ENCODE data around the gene FFAR3. TPM values are rescaled to one million over a fixed set of nuclear protein-coding genes. Genes with fewer than 3 reads are reported as not detected.
A peak's percentile ranks its signal among the peaks of the same experiment; 100 is the strongest.

FFAR3 gene
- total and polyA plus RNA-seq, 8 donors, result 0.09 to 1.6 (median 0.30) TPM; not detected in 2

DNA sequence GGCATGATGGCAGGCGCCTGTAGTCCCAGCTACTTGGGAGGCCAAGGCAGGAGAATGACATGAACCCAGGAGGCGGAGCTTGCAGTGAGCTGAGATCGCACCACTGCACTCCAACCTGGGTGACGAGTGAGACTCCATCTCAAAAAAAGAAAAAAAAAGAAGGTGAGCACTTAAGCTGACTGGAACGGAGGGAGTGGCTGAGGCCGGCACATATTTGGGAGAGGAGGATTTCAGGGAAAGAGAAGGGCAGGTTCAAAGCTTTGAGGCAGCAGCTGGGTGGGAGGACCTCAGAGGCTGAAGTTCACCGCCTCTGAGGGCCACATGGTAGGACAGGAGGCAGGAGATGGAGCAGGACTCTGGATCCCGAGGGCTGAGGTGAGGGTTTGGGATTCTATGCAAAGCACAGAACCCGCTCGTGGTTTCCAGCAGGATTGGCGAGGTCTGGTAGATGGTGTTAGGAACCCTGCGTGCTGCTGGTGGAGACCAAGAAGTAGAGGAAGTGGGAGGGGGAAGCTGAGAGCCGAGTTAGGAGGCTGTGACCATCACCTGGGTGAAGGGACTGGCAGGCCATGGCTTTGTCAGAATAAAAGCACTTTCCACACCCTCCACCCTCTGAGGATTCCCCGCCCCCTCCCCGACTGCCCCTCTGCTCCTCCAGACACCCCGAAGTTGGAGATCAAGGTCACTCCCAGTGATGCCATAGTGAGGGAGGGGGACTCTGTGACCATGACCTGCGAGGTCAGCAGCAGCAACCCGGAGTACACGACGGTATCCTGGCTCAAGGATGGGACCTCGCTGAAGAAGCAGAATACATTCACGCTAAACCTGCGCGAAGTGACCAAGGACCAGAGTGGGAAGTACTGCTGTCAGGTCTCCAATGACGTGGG is 20.9 kb upstream of the FFAR3 start:
- Histone ChIP-seq H3K4me3 (no peak overlapping the region), H3K9me3 (no peaks in the 10 kb centered on the region), H3K4me1 (no peaks in the 10 kb centered on the region), H3K27ac (no peak overlapping the region), H3K27me3 (peaks cover 0 to 21% of the 10 kb centered on the region in 2 donors), H3K36me3 (no peaks in the 10 kb centered on the region)
- intact Hi-C loops (cut with DNase I), result no loop called here
- TF ChIP-seq, protein P1, sequence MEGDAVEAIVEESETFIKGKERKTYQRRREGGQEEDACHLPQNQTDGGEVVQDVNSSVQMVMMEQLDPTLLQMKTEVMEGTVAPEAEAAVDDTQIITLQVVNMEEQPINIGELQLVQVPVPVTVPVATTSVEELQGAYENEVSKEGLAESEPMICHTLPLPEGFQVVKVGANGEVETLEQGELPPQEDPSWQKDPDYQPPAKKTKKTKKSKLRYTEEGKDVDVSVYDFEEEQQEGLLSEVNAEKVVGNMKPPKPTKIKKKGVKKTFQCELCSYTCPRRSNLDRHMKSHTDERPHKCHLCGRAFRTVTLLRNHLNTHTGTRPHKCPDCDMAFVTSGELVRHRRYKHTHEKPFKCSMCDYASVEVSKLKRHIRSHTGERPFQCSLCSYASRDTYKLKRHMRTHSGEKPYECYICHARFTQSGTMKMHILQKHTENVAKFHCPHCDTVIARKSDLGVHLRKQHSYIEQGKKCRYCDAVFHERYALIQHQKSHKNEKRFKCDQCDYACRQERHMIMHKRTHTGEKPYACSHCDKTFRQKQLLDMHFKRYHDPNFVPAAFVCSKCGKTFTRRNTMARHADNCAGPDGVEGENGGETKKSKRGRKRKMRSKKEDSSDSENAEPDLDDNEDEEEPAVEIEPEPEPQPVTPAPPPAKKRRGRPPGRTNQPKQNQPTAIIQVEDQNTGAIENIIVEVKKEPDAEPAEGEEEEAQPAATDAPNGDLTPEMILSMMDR (IDR thresholded peaks at IDR 0.05), result no peak
- DNase-seq (peak in 1 of 4 donors; percentile 11), ATAC-seq (no peak)

DNA sequence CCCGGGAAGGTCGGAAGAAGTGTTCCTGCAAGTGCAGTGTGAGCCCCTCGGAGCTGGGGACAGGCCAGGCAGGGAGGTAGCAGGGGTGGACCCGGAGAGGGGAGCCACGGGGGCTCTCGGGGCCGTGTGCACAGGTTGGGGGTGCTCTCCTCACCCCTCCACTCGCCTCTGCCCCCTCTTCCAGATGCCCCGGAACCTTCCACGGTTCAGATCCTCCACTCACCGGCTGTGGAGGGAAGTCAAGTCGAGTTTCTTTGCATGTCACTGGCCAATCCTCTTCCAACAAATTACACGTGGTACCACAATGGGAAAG is 20.3 kb upstream of the FFAR3 start:
- peaks cover 0 to 15% of the 10 kb centered on the region in 2 donors for H3K27me3 ChIP-seq
- H3K4me1 ChIP-seq, result no peaks in the 10 kb centered on the region
- H3K27ac ChIP-seq, result no peak overlapping the region
- no peak overlapping the region for H3K4me3 ChIP-seq
- intact Hi-C loops (cut with DNase I), result no loop called here
- DNase-seq, result peak in 1 of 4 donors; percentile 62
- ATAC-seq, result no peak
- no peaks in the 10 kb centered on the region for H3K36me3 ChIP-seq
- no peaks in the 10 kb centered on the region for H3K9me3 ChIP-seq
- TF ChIP-seq, protein P1 (IDR thresholded peaks at IDR 0.05), result no peak

DNA sequence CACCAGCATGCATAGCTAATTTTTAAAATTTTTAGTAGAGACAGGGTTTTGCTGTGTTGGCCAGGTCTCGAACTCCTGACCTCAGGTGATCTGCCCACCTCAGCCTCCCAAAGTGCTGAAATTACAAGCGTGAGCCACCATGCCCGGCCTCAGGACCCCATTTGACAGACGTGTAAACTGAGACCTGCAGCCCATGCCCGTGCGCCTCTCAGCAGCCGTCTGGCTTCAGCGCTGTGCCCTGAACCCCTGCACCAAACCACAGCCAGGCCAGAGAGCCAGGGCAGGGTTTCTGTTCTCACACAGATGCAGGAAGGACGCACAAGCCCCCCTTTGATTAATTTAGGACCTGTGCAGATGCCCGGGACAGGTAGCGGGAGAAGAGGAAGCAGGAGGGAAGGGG is 17.8 kb upstream of the FFAR3 start:
- TF ChIP-seq, protein P1 (IDR thresholded peaks at IDR 0.05), result no peak
- Histone ChIP-seq H3K9me3 (no peaks in the 10 kb centered on the region), H3K27ac (no peak overlapping the region), H3K27me3 (peaks cover 0 to 7% of the 10 kb centered on the region in 2 donors), H3K4me3 (no peak overlapping the region), H3K36me3 (no peaks in the 10 kb centered on the region), H3K4me1 (peaks cover 0 to 4% of the 10 kb centered on the region in 2 donors)
- DNase-seq (peak in 1 of 4 donors; percentile 58), ATAC-seq (no peak)
- intact Hi-C loops (cut with DNase I), result no loop called here

DNA sequence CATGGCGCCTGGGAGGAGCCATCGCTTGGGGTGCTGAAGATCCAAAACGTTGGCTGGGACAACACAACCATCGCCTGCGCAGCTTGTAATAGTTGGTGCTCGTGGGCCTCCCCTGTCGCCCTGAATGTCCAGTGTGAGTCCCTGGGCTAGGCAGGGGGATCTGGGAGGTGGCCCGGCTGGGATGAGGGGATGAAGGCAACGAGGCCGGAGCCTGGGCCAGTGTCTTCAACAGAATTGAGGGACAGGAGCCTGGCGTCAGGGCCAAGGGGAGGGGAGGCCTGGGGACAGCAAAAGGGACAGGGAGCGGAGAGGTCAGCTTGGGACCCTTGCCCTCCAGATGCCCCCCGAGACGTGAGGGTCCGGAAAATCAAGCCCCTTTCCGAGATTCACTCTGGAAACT is 17.3 kb upstream of the FFAR3 start:
- Histone ChIP-seq H3K27ac (no peak overlapping the region), H3K36me3 (no peaks in the 10 kb centered on the region), H3K4me1 (peaks cover 0 to 10% of the 10 kb centered on the region in 2 donors), H3K9me3 (no peaks in the 10 kb centered on the region), H3K27me3 (peaks cover 0 to 12% of the 10 kb centered on the region in 2 donors), H3K4me3 (no peak overlapping the region)
- intact Hi-C loops (cut with DNase I), result no loop called here
- TF ChIP-seq, protein P1 (IDR thresholded peaks at IDR 0.05), result no peak
- ATAC-seq, result no peak
- peak in 1 of 4 donors; percentile 54 for DNase-seq

DNA sequence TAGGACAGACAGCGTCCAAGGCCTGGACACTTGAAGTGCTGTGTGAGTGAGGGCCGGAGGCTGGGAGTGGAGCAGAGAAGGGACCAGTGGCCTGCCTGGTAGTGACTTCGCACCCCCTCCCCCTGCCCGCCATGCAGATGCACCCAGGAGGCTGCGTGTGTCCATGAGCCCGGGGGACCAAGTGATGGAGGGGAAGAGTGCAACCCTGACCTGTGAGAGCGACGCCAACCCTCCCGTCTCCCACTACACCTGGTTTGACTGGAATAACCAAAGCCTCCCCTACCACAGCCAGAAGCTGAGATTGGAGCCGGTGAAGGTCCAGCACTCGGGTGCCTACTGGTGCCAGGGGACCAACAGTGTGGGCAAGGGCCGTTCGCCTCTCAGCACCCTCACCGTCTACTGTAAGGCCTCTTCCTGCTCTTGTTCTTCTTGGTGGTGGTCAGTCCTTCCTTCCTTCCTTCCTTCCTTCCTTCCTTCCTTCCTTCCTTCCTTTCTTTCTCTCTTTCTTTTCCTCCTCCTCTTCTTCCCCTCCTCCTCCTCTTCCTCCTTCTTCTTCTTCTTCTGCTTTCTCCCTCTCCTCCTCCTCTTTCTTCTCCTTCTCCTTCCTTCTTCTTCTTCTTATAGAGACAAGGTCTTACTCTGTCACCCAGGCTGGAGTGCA is 16.6 kb upstream of the FFAR3 start:
- intact Hi-C loops (cut with DNase I), result no loop called here
- no peak for ATAC-seq
- TF ChIP-seq, protein P1 (IDR thresholded peaks at IDR 0.05), result no peak

More for the DNA sequence above, 16.6 kb upstream of the FFAR3 start:
- H3K4me1 ChIP-seq, result peaks cover 0 to 17% of the 10 kb centered on the region in 2 donors
- H3K36me3 ChIP-seq, result no peaks in the 10 kb centered on the region
- H3K27me3 ChIP-seq, result peaks cover 0 to 19% of the 10 kb centered on the region in 2 donors
- no peaks in the 10 kb centered on the region for H3K9me3 ChIP-seq
- H3K27ac ChIP-seq, result no peak overlapping the region
- DNase-seq, result peak in 1 of 4 donors; percentile 62
- H3K4me3 ChIP-seq, result no peak overlapping the region
